Gastrocnemius medialis (tissue), 4 donors: Measurements from ENCODE around the gene NKD2.

Experiments used
- CTCF ChIP-seq, 5 experiments: fragments of 450-650 bp in 3 of 5; fragments of 200-600 bp in 2 of 5; sonication (generic) in 2 of 5; IDR thresholded peaks in 4 of 5; conservative IDR thresholded peaks in 1 of 5; 1 replicate in 4 of 5; 2 replicates in 1 of 5; pipeline ENCODE4 v1.5.1; 2016 to 2019; ENCODE audit warnings: antibody characterized with exemption in 5 of 5, mild to moderate bottlenecking in 3 of 5, moderate library complexity in 3 of 5
- POLR2A ChIP-seq, 2 donors: fragments of 450-650 bp; IDR thresholded peaks; one replicate each; pipeline ENCODE4 v1.6.1; 2017; ENCODE audit warnings: antibody characterized with exemption in 2 of 2, mild to moderate bottlenecking in 2 of 2, moderate library complexity in 2 of 2

GRCh38 chr5:1038417-1039209 is 30.0 kb downstream of the NKD2 start:
- TF ChIP-seq CTCF (IDR thresholded peaks at IDR 0.05 in 4 of 5, conservative IDR thresholded peaks at IDR 0.05 in 1 of 5) (no peak), POLR2A (IDR thresholded peaks at IDR 0.05) (no peak)
